ENCODE data around the gene DENND1A.

DENND1A gene

DNA sequence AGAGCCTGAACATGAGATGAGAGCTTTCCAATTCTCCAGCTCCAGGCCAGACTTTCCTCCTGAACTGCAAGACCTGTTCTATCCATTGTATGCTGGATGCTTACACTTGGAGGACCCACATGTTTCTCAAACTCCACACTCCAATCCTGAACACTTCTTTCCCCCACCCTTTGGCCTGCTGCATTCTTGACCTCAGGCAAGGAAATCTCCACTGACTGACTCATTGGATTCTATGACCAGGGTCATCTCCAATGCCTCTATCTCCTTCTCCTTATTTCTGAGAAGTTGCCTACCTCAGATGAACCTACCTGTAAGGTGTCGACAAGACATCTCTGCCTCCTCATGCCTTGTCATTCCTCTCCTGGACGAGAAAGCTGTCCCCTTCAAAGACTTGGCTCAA is 420.3 kb downstream of the DENND1A start:
- no peaks in the 10 kb centered on the region for H3K27me3 ChIP-seq (ENCODE audit: control insufficient read depth, insufficient read depth, low read length)
- no peaks in the 10 kb centered on the region for H3K36me3 ChIP-seq (ENCODE audit: control insufficient read depth, insufficient read depth, low read length)
- no peak overlapping the region for H3K4me3 ChIP-seq (ENCODE audit: low read depth, low read length)
- no peaks in the 10 kb centered on the region for H3K9me3 ChIP-seq (ENCODE audit: control insufficient read depth, insufficient read depth, low read length)
- H3K9ac ChIP-seq (ENCODE audit: low read depth, low read length), result no peak overlapping the region
- H3K4me1 ChIP-seq (ENCODE audit: control insufficient read depth, insufficient read depth, low read length), result no peaks in the 10 kb centered on the region
- no peak overlapping the region for H3K27ac ChIP-seq (ENCODE audit: low read depth, low read length)

DNA sequence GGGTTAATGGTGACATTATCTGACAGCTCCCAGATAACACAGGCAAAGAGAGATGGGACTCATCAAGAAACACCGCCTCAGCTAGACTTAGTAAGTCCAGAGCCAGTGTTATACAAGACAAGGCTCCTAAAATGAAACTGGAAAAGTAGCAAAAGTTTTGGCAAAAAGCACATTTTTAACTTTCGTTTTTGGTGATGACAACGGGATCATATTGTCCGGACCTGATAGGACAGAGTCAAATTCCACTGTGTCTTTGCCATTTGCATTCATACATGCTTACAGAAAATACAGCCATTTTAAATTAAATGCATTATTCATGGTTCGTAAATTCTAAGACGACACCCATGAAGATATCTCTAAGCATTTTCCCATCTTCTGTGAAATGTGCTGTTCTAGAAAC is 421.9 kb downstream of the DENND1A start:
- no peaks in the 10 kb centered on the region for H3K4me1 ChIP-seq (ENCODE audit: control insufficient read depth, insufficient read depth, low read length)
- H3K4me3 ChIP-seq (ENCODE audit: low read depth, low read length), result no peak overlapping the region
- no peak overlapping the region for H3K27ac ChIP-seq (ENCODE audit: low read depth, low read length)
- no peaks in the 10 kb centered on the region for H3K9me3 ChIP-seq (ENCODE audit: control insufficient read depth, insufficient read depth, low read length)
- H3K9ac ChIP-seq (ENCODE audit: low read depth, low read length), result no peak overlapping the region
- no peaks in the 10 kb centered on the region for H3K36me3 ChIP-seq (ENCODE audit: control insufficient read depth, insufficient read depth, low read length)
- no peaks in the 10 kb centered on the region for H3K27me3 ChIP-seq (ENCODE audit: control insufficient read depth, insufficient read depth, low read length)

DNA sequence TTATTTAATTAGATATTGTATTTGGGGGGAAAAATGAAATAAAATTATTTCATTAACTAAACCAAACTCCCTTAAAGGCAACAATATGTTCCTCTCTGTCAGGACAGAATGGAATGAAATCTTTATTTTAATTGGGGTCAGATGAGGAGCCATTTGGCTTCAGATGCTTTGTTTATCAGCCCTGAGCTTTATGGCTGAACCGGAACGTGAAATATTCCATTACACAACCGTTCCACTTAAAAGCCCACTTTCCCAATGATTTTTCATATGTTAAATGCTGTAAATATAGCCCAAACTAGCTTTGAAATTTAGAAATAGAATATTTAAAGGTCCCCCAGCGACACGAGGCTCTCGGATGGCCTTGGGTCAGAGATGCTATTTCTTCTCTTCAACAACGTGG is 424.4 kb downstream of the DENND1A start:
- Histone ChIP-seq H3K9me3 (ENCODE audit: control insufficient read depth, insufficient read depth, low read length) (no peaks in the 10 kb centered on the region), H3K4me1 (ENCODE audit: control insufficient read depth, insufficient read depth, low read length) (no peaks in the 10 kb centered on the region), H3K4me3 (ENCODE audit: low read depth, low read length) (no peak overlapping the region), H3K27ac (ENCODE audit: low read depth, low read length) (no peak overlapping the region), H3K36me3 (ENCODE audit: control insufficient read depth, insufficient read depth, low read length) (no peaks in the 10 kb centered on the region), H3K9ac (ENCODE audit: low read depth, low read length) (no peak overlapping the region), H3K27me3 (ENCODE audit: control insufficient read depth, insufficient read depth, low read length) (no peaks in the 10 kb centered on the region)

DNA sequence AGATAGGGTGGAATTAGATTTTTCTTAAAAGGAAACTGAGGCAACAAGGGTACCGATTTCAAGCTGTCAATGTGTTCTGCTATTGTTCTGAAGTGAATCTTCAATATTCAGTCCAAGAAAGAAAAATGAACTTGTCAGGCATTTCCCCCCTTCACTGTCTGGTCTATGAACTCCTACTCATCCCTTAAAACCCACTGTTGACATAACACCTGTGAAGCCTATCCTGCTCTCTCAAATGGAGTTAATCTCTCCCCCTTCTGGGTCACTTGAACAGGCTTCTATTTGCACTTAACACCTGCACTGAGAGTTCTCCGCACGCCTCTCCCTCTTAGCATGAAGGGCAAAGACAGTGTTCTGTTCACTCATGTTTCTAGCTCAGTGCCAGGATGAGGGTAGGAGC is 429.6 kb downstream of the DENND1A start:
- no peaks in the 10 kb centered on the region for H3K4me1 ChIP-seq (ENCODE audit: control insufficient read depth, insufficient read depth, low read length)
- no peak overlapping the region for H3K9ac ChIP-seq (ENCODE audit: low read depth, low read length)
- no peak overlapping the region for H3K27ac ChIP-seq (ENCODE audit: low read depth, low read length)
- no peaks in the 10 kb centered on the region for H3K9me3 ChIP-seq (ENCODE audit: control insufficient read depth, insufficient read depth, low read length)
- no peaks in the 10 kb centered on the region for H3K27me3 ChIP-seq (ENCODE audit: control insufficient read depth, insufficient read depth, low read length)
- H3K36me3 ChIP-seq (ENCODE audit: control insufficient read depth, insufficient read depth, low read length), result no peaks in the 10 kb centered on the region
- no peak overlapping the region for H3K4me3 ChIP-seq (ENCODE audit: low read depth, low read length)

DNA sequence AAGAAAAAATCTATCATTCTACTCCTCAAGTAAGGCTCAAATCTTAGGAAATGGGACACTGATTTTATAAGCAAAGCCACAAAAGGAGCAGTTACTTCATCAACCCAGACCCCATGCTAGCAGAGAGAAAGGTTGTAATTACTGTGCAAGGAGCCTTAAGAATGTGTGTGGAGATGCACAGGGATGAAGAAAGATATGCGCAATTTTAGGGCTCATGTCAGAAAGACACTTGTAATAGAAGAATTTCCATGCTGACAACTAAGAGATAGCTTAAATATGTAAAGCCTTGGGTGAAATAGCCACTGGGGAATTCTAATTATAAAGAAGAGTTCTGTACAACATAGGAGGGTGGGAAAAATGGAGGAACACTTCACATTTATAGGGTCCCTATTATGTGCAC is 432.1 kb downstream of the DENND1A start:
- no peak overlapping the region for H3K9ac ChIP-seq (ENCODE audit: low read depth, low read length)
- no peaks in the 10 kb centered on the region for H3K4me1 ChIP-seq (ENCODE audit: control insufficient read depth, insufficient read depth, low read length)
- H3K9me3 ChIP-seq (ENCODE audit: control insufficient read depth, insufficient read depth, low read length), result no peaks in the 10 kb centered on the region
- H3K36me3 ChIP-seq (ENCODE audit: control insufficient read depth, insufficient read depth, low read length), result no peaks in the 10 kb centered on the region
- no peak overlapping the region for H3K4me3 ChIP-seq (ENCODE audit: low read depth, low read length)
- no peaks in the 10 kb centered on the region for H3K27me3 ChIP-seq (ENCODE audit: control insufficient read depth, insufficient read depth, low read length)
- no peak overlapping the region for H3K27ac ChIP-seq (ENCODE audit: low read depth, low read length)

DNA sequence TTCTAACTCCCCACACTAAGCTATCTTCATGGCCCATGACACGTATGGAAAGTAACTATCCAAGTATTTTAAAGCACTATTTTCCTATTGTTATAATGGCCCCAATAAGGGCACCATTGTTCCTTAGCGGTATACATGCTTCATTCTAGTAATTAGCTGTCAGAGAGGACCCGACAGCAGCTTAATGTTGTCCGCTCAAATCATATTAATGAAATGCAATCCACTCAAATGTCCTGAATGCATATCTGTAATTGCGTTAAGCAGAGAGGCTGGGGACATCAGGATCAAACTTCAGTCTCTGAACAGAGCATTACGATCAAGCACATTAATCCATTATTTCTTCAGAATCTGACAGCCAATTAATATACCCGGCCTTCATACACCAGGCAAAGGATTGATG is 434.2 kb downstream of the DENND1A start:
- Histone ChIP-seq H3K27me3 (ENCODE audit: control insufficient read depth, insufficient read depth, low read length) (no peaks in the 10 kb centered on the region), H3K36me3 (ENCODE audit: control insufficient read depth, insufficient read depth, low read length) (no peaks in the 10 kb centered on the region), H3K4me1 (ENCODE audit: control insufficient read depth, insufficient read depth, low read length) (no peaks in the 10 kb centered on the region)

DNA sequence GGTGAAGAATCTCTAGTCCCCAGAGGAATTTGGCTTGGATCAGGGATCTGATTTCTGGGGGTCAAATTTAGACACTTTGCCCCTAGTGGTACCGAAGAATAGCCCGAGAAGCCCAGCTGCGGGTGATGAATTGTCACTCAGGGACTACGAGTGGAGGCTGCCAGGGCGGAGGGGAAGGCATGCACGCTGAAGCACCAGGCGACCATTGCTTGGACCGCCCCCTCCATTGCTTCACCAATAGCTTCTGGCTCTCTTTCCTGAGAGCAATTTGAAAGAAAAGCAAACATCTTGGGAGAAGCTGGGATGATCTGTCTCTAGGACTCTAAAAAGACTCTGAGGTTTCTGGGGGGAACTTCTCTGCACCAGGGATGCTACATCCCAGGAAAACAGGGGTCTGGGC is 436.3 kb downstream of the DENND1A start:
- Histone ChIP-seq H3K9me3 (ENCODE audit: control insufficient read depth, insufficient read depth, low read length) (no peaks in the 10 kb centered on the region), H3K27ac (ENCODE audit: low read depth, low read length) (no peak overlapping the region), H3K36me3 (ENCODE audit: control insufficient read depth, insufficient read depth, low read length) (no peaks in the 10 kb centered on the region), H3K9ac (ENCODE audit: low read depth, low read length) (no peak overlapping the region), H3K27me3 (ENCODE audit: control insufficient read depth, insufficient read depth, low read length) (no peaks in the 10 kb centered on the region; the same call in 1 of the 2 replicates), H3K4me3 (ENCODE audit: low read depth, low read length) (no peak overlapping the region), H3K4me1 (ENCODE audit: control insufficient read depth, insufficient read depth, low read length) (peaks cover 6% of the 10 kb centered on the region)

More for the DNA sequence above, 434.2 kb downstream of the DENND1A start:
- H3K9ac ChIP-seq (ENCODE audit: low read depth, low read length), result no peak overlapping the region
- H3K9me3 ChIP-seq (ENCODE audit: control insufficient read depth, insufficient read depth, low read length), result no peaks in the 10 kb centered on the region
- no peak overlapping the region for H3K27ac ChIP-seq (ENCODE audit: low read depth, low read length)
- H3K4me3 ChIP-seq (ENCODE audit: low read depth, low read length), result no peak overlapping the region

DNA sequence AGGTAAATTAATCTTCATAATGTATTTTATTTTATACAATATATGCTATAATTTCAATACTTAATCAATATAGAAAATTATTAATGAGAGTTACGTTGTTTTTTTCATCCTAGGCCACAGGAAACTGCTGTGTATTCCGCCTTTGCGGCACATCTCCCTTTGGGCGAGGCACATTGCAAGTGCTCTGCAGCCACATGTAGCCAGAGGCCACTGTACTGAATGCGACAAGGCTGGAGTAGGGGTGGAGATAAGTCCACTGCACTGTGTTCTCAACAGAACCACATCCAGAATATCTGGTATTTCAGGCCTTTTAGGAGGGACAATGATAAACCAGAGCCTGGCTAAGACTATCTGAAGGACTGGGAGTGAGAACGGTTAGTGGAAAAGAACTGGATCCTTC is 439.2 kb downstream of the DENND1A start:
- H3K36me3 ChIP-seq (ENCODE audit: control insufficient read depth, insufficient read depth, low read length), result no peaks in the 10 kb centered on the region
- peaks cover 17% of the 10 kb centered on the region for H3K4me1 ChIP-seq (ENCODE audit: control insufficient read depth, insufficient read depth, low read length)
- H3K9me3 ChIP-seq (ENCODE audit: control insufficient read depth, insufficient read depth, low read length), result no peaks in the 10 kb centered on the region
- H3K27me3 ChIP-seq (ENCODE audit: control insufficient read depth, insufficient read depth, low read length), result peaks cover 5% of the 10 kb centered on the region
- no peak overlapping the region for H3K9ac ChIP-seq (ENCODE audit: low read depth, low read length)
- H3K4me3 ChIP-seq (ENCODE audit: low read depth, low read length), result no peak overlapping the region
- H3K27ac ChIP-seq (ENCODE audit: low read depth, low read length), result no peak overlapping the region

DNA sequence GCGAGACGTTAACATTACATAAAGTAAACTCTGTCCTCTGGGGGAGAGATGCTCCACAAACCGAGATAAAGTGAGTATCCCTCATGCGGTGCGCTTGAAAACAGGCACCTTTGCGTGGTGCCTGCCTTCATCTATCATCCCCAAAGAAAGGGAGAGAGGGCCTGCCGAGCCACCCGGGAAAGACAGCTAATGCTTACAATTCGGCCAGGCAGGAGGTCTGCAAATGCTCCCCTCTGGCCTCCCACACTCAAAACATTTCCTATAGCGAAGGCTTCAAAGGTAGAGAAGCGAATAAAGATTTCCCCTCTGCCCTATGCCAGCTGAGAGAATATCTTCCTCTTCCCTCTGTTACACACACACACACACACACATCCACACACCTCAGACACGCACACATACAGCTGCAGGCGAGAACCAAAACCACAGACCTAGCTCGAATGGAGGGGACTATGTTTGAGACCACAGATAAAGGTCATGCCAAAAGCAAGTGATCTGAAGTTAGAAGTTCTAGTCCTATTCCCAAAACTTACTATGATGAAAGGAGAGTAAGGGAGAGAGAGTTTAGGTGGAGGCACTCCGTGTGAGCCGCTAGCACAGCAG is 441.1 kb downstream of the DENND1A start:
- peak overlapping the region; percentile 43 for H3K27ac ChIP-seq (ENCODE audit: low read depth, low read length)
- peaks cover 27% of the 10 kb centered on the region for H3K4me1 ChIP-seq (ENCODE audit: control insufficient read depth, insufficient read depth, low read length)
- peaks cover 5% of the 10 kb centered on the region for H3K27me3 ChIP-seq (ENCODE audit: control insufficient read depth, insufficient read depth, low read length)

DNA sequence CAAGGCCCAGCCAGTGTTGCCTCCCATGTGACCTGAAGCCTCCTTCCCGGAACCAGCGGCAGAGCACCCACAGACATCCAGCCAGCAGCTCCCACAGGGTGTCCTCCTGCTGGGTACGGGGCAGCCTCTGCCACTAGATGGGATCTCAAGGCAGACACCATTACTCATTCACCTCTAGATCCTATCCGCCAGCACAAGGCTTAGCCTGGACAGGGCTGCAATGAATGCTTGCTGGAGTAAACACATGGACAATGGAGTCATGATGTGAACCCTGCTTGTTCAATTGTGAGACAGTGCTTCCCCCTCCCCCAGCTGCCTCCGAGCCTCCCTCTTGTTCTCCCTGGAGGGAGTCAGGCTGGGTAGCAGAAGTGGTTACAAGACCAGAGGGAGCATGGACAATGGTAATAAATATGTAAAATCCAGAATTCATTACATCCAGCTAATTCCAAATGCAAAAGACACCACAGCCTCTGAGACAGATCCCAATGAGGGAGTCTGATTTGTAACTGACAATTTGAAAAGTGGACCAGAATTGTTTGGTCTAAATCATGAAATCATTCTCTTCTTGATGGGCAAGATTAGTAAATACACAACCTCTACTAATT is 441.9 kb downstream of the DENND1A start:
- H3K27ac ChIP-seq (ENCODE audit: low read depth, low read length), result peak overlapping the region; percentile 27

More for the DNA sequence above, 441.1 kb downstream of the DENND1A start:
- no peak overlapping the region for H3K9ac ChIP-seq (ENCODE audit: low read depth, low read length)
- no peaks in the 10 kb centered on the region for H3K36me3 ChIP-seq (ENCODE audit: control insufficient read depth, insufficient read depth, low read length)
- no peaks in the 10 kb centered on the region for H3K9me3 ChIP-seq (ENCODE audit: control insufficient read depth, insufficient read depth, low read length)
- H3K4me3 ChIP-seq (ENCODE audit: low read depth, low read length), result no peak overlapping the region

DNA sequence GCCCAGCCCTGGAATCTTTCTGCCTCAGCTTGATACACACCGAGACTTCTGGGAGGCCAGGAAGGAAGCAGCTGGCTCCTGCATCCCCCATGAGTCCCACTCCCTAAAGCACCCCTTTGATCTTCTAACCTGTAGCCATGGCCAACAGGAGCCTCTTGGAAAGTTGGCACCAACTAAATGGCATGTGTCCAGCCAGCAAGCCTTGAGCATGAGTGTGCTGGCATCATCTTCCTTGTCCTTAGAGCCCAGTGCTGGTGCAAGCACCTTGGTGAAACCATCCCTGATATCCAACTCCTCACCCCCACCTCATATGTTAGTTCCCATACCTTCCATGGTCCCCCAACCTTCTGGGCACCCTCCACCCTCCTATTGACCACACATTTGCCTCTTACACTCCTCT is 443.5 kb downstream of the DENND1A start:
- Histone ChIP-seq H3K9ac (ENCODE audit: low read depth, low read length) (no peak overlapping the region), H3K9me3 (ENCODE audit: control insufficient read depth, insufficient read depth, low read length) (no peaks in the 10 kb centered on the region), H3K36me3 (ENCODE audit: control insufficient read depth, insufficient read depth, low read length) (no peaks in the 10 kb centered on the region), H3K27me3 (ENCODE audit: control insufficient read depth, insufficient read depth, low read length) (peaks cover 5% of the 10 kb centered on the region), H3K4me1 (ENCODE audit: control insufficient read depth, insufficient read depth, low read length) (peaks cover 41% of the 10 kb centered on the region), H3K4me3 (ENCODE audit: low read depth, low read length) (no peak overlapping the region), H3K27ac (ENCODE audit: low read depth, low read length) (no peak overlapping the region)

More for the DNA sequence above, 441.9 kb downstream of the DENND1A start:
- H3K4me3 ChIP-seq (ENCODE audit: low read depth, low read length), result no peak overlapping the region
- peaks cover 5% of the 10 kb centered on the region for H3K27me3 ChIP-seq (ENCODE audit: control insufficient read depth, insufficient read depth, low read length)
- no peaks in the 10 kb centered on the region for H3K9me3 ChIP-seq (ENCODE audit: control insufficient read depth, insufficient read depth, low read length)
- peaks cover 31% of the 10 kb centered on the region for H3K4me1 ChIP-seq (ENCODE audit: control insufficient read depth, insufficient read depth, low read length)
- H3K9ac ChIP-seq (ENCODE audit: low read depth, low read length), result no peak overlapping the region
- no peaks in the 10 kb centered on the region for H3K36me3 ChIP-seq (ENCODE audit: control insufficient read depth, insufficient read depth, low read length)

Measured in HUES48 (cell line).